ENCODE results near the gene EDC3. TPM values are rescaled to one million over a fixed set of nuclear protein-coding genes. Genes with fewer than 3 reads are reported as not detected.

EDC3 gene
- total RNA-seq, 1 experiment from 2014 or later = 62.6 TPM

GRCh38 chr15:74653426-74654102 is 42.3 kb downstream of the EDC3 start:
- Histone ChIP-seq H3K9me3 (ENCODE audit: low read depth, low read length, poor library complexity, severe bottlenecking) (no peaks in the 10 kb centered on the region), H3K36me3 (ENCODE audit: insufficient read depth, low read length, poor library complexity, severe bottlenecking) (peaks cover 4% of the 10 kb centered on the region), H3K27me3 (replicated peaks; ENCODE audit: insufficient read depth, low read depth, low read length, poor library complexity) (no peaks in the 10 kb centered on the region), H3K4me1 (ENCODE audit: insufficient read depth, low read length, poor library complexity, severe bottlenecking) (peaks cover 14% of the 10 kb centered on the region), H3K27ac (ENCODE audit: low read depth, low read length, poor library complexity, severe bottlenecking) (no peak overlapping the region), H3K4me3 (ENCODE audit: low read depth, low read length, poor library complexity, severe bottlenecking) (no peak overlapping the region)
- ChIA-PET POLR2A (ENCODE audit: low non-redundant PET) (no interaction called here), CTCF (no interaction called here)
- no peak for DNase-seq (ENCODE audit: low spot score)
- TF ChIP-seq EZH2 (IDR thresholded peaks at IDR 0.05; ENCODE audit: borderline replicate concordance, low read depth, low read length, poor library complexity, severe bottlenecking) (no peak), CTCF (conservative IDR thresholded peaks at IDR 0.05; ENCODE audit: low read depth, low read length) (no peak)
- intact Hi-C loops (cut with micrococcal nuclease; ENCODE audit: unreplicated experiment) = no loop called here
- no TSS peak for BruUV-seq (replicated peaks)

DNA sequence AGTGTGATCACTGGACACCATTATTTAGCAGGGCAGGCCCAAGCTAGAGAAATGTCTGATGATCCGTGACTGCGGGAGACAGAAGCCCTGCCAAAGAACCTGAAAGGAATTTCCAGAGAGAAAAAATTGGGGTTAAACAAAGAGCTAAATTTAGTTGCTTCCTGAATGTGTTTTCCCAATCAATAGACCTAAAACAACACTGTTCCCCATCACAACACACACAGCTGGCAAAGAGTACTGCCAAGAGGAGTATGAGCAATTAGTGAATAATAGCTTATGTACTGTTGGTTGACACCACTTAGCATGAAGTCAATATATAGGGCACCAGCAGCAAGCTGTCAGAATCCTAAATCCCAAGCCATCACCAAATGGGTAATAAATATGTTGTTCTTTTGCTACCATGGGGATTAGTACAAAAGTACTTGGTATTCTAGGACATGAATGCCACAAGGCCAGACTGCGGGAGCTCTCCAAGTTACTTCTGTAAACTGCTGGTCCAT is 44.5 kb downstream of the EDC3 start:
- no peak for DNase-seq (ENCODE audit: low spot score)
- intact Hi-C loops (cut with micrococcal nuclease; ENCODE audit: unreplicated experiment) = no loop called here
- CTCF ChIA-PET = no interaction called here

DNA sequence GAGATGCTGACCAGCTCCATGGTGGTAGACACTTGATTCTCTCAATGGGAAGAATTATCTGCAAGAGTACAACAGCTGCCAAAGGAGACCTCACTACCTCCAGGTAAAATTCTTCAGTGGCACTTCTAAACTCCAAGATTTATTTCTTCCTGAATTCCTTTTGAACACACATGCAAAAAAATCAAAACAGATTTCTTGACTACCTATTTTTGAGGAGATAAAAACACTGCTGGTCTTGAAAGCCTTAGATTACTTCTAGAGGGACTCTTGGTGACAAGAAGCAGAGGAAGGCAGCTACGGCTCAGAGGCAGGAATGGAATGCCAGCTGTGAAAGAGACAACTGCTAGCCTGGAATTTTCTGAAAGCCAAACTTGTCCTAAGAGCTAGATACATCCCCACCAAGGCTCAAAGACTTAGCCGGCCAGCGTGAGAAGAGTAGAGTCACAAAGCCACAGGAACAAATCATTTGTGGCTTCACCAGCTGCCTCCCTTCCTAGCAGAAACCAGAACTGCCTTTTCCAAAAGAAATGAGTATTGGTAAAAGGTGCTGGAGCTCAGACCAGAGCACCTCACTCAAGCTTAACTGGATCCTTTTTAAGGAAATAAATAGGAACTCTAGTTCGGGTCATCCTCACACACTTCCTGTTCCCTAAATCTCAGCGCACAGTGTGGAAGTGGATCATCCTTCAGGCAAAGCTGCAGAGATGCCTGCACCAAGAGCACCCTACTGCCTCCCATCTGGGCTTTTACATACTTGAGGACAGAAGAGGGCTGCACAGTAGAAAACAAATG is 47.6 kb downstream of the EDC3 start:
- TF ChIP-seq EZH2 (IDR thresholded peaks at IDR 0.05; ENCODE audit: borderline replicate concordance, low read depth, low read length, poor library complexity, severe bottlenecking) (no peak), CTCF (conservative IDR thresholded peaks at IDR 0.05; ENCODE audit: low read depth, low read length) (no peak)
- POLR2A ChIA-PET (ENCODE audit: low non-redundant PET) = interaction anchor here (0.7 kb wide), 1 partner anchor 106 kb away, joined by 3 read pairs; no protein-coding TSS in a partner anchor
- no peak for DNase-seq (ENCODE audit: low spot score)
- no peak overlapping the region for H3K4me3 ChIP-seq (ENCODE audit: low read depth, low read length, poor library complexity, severe bottlenecking)
- H3K4me1 ChIP-seq (ENCODE audit: insufficient read depth, low read length, poor library complexity, severe bottlenecking) = peaks cover 9% of the 10 kb centered on the region
- intact Hi-C loops (cut with micrococcal nuclease; ENCODE audit: unreplicated experiment) = no loop called here
- CTCF ChIA-PET = no interaction called here
- no TSS peak for BruUV-seq (replicated peaks)
- H3K27me3 ChIP-seq (replicated peaks; ENCODE audit: insufficient read depth, low read depth, low read length, poor library complexity) = no peaks in the 10 kb centered on the region
- no peaks in the 10 kb centered on the region for H3K9me3 ChIP-seq (ENCODE audit: low read depth, low read length, poor library complexity, severe bottlenecking)
- H3K36me3 ChIP-seq (ENCODE audit: insufficient read depth, low read length, poor library complexity, severe bottlenecking) = no peaks in the 10 kb centered on the region
- H3K27ac ChIP-seq (ENCODE audit: low read depth, low read length, poor library complexity, severe bottlenecking) = no peak overlapping the region

More for the DNA sequence above, 44.5 kb downstream of the EDC3 start:
- peaks cover 4% of the 10 kb centered on the region for H3K36me3 ChIP-seq (ENCODE audit: insufficient read depth, low read length, poor library complexity, severe bottlenecking)
- BruUV-seq (replicated peaks) = no TSS peak
- POLR2A ChIA-PET (ENCODE audit: low non-redundant PET) = no interaction called here
- H3K27ac ChIP-seq (ENCODE audit: low read depth, low read length, poor library complexity, severe bottlenecking) = no peak overlapping the region
- H3K9me3 ChIP-seq (ENCODE audit: low read depth, low read length, poor library complexity, severe bottlenecking) = no peaks in the 10 kb centered on the region
- no peak overlapping the region for H3K4me3 ChIP-seq (ENCODE audit: low read depth, low read length, poor library complexity, severe bottlenecking)
- H3K27me3 ChIP-seq (replicated peaks; ENCODE audit: insufficient read depth, low read depth, low read length, poor library complexity) = no peaks in the 10 kb centered on the region
- TF ChIP-seq EZH2 (IDR thresholded peaks at IDR 0.05; ENCODE audit: borderline replicate concordance, low read depth, low read length, poor library complexity, severe bottlenecking) = no peak
- no peak for TF ChIP-seq CTCF (conservative IDR thresholded peaks at IDR 0.05; ENCODE audit: low read depth, low read length)
- peaks cover 14% of the 10 kb centered on the region for H3K4me1 ChIP-seq (ENCODE audit: insufficient read depth, low read length, poor library complexity, severe bottlenecking)

Measured in A673 (cell line).